ENCODE data around the gene SCYL1. TPM values are rescaled to one million over a fixed set of nuclear protein-coding genes. Genes with fewer than 3 reads are reported as not detected.

Gene SCYL1
- total RNA-seq, 1 experiment from 2014 or later, result 104 TPM

DNA sequence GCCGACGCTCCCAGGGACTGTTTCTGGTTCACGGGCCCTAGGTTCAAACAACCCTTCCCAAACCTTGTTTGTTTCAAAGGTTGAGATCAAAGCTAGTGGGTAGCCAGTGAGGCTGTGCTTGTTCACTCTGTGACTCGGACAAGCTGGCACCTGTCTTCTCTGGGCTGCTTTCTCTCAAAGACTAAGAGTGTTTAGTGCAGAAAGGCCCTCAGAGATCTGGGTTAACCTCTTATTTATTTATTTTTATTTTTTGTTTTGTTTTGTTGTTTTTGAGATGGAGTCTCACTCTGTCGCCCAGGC is 39.0 kb upstream of the SCYL1 start:
- Histone ChIP-seq H3K9me2 (ENCODE audit: insufficient read depth) (no peaks in the 10 kb centered on the region), H3K79me2 (ENCODE audit: insufficient read depth, low read length) (no peaks in the 10 kb centered on the region), H3K9me3 (ENCODE audit: control insufficient read depth in 1 of 2, insufficient read depth in 1 of 2, low read depth in 1 of 2, low read length in 2 of 2) (no peaks in the 10 kb centered on the region), H3K9ac (ENCODE audit: low read length) (peak overlapping the region; percentile 29), H4K20me1 (ENCODE audit: insufficient read depth) (no peaks in the 10 kb centered on the region), H3K36me3 (ENCODE audit: control insufficient read depth in 1 of 2, insufficient read depth in 2 of 2, low read length in 2 of 2) (no peaks in the 10 kb centered on the region), H3K27me3 (ENCODE audit: insufficient read depth, low read length) (no peaks in the 10 kb centered on the region), H3K4me3 (replicated peaks in 1 of 2; ENCODE audit: low read depth in 1 of 2, low read length in 2 of 2) (no peak overlapping the region), H2AFZ (ENCODE audit: low read depth, low read length, poor library complexity, severe bottlenecking) (peak overlapping the region; percentile 70), H3K27ac (ENCODE audit: low read depth, low read length) (peak overlapping the region; percentile 98), H3K4me1 (ENCODE audit: control insufficient read depth in 1 of 2, insufficient read depth in 2 of 2, low read length in 2 of 2) (peaks cover 83 to 85% of the 10 kb centered on the region in 2 experiments), H3K4me2 (ENCODE audit: low read length) (peak overlapping the region; percentile 52)
- ATAC-seq (no peak), DNase-seq (ENCODE audit: low read depth, low spot score) (no peak)
- ChIA-PET RAD21 (ENCODE audit: low non-redundant PET in 1 of 2, low total read pairs in 2 of 2, uncharacterized antibody in 2 of 2, unreplicated experiment in 2 of 2) (no interaction called here), CTCF (interaction anchor here (1.9 kb wide), 1 partner anchor 17 kb away, joined by 5 read pairs; no protein-coding TSS in a partner anchor), POLR2A (interaction anchor here (12.6 to 26.7 kb wide), 3 partner anchors 11 to 64 kb away, joined by 575 to 1499 read pairs (median 910); partner anchors contain the start of genes MALAT1 and NEAT1)
- TF ChIP-seq CBX3 (IDR thresholded peaks at IDR 0.05; ENCODE audit: low read depth) (no peak), TCF7L2 (IDR thresholded peaks at IDR 0.05; ENCODE audit: borderline replicate concordance, extremely low read depth, insufficient read depth, insufficient read length) (no peak)
- intact Hi-C loops (cut with micrococcal nuclease), result no loop called here
- no TSS peak for BruUV-seq (replicated peaks)

DNA sequence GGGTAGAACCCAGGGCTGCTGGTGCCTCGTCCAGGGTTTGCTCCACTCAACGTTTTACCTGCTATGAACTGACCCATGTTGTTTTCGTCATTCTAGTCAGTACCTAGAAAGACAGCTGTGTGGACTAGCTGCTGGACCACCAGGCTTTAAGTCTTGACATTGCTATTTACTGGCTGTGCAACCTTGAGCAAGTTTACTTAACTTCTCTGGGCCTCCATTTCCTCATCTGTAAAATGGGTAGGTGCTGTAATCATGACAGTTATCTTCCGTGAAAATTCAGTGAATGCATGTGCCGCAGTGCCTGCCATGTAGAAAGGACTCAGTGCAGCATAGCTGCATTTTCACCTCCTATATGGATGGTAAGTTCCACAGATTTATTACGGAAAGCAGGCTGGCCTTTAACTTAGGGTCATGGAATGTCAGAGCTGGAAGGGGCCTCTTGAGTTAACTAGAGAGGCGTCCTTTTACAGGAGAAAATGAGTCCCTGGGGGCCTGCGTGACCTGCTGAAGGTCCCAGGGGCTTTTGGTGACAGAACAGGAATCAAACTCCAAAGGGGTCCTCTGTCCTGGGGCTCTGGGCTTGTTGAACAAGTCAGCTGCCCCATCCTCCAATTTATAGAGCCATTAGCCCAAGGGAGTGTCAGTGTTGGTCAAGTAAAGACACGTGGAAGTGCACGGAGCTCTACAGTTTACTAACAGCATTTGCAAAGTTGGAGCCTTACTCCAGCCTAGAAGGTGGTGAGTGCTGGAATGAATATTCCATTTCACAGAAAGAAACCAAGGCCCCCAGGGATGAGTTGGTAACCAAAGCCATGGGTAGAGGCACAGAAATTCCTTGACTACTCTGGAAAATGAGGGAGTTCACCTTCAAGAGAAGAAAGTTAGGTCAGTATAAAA is 38.1 kb upstream of the SCYL1 start:
- peak overlapping the region; percentile 8 for H3K9ac ChIP-seq (ENCODE audit: low read length)
- peak overlapping the region; percentile 20 for H3K4me2 ChIP-seq (ENCODE audit: low read length)
- H2AFZ ChIP-seq (ENCODE audit: low read depth, low read length, poor library complexity, severe bottlenecking), result no peak overlapping the region
- POLR2A ChIA-PET, result interaction anchor here (0.8 to 26.7 kb wide), 4 partner anchors 12 to 65 kb away, joined by 3 to 1499 read pairs (median 742); partner anchors contain the start of genes MALAT1 and NEAT1
- H3K9me2 ChIP-seq (ENCODE audit: insufficient read depth), result no peaks in the 10 kb centered on the region
- intact Hi-C loops (cut with micrococcal nuclease), result no loop called here
- DNase-seq (ENCODE audit: low read depth, low spot score) (no peak), ATAC-seq (no peak)
- no peaks in the 10 kb centered on the region for H3K27me3 ChIP-seq (ENCODE audit: insufficient read depth, low read length)
- H3K4me1 ChIP-seq (ENCODE audit: control insufficient read depth in 1 of 2, insufficient read depth in 2 of 2, low read length in 2 of 2), result peaks cover 85 to 88% of the 10 kb centered on the region in 2 experiments
- peak overlapping the region; percentile 98 for H3K27ac ChIP-seq (ENCODE audit: low read depth, low read length)
- no peaks in the 10 kb centered on the region for H4K20me1 ChIP-seq (ENCODE audit: insufficient read depth)
- H3K4me3 ChIP-seq (replicated peaks in 1 of 2; ENCODE audit: low read depth in 1 of 2, low read length in 2 of 2), result no peak overlapping the region
- CTCF ChIA-PET, result interaction anchor here (0.9 to 1.9 kb wide), 4 partner anchors 8 to 31 kb away, joined by 3 to 8 read pairs (median 4); no protein-coding TSS in a partner anchor
- H3K79me2 ChIP-seq (ENCODE audit: insufficient read depth, low read length), result no peaks in the 10 kb centered on the region
- no peaks in the 10 kb centered on the region for H3K36me3 ChIP-seq (ENCODE audit: control insufficient read depth in 1 of 2, insufficient read depth in 2 of 2, low read length in 2 of 2)
- RAD21 ChIA-PET (ENCODE audit: low non-redundant PET in 1 of 2, low total read pairs in 2 of 2, uncharacterized antibody in 2 of 2, unreplicated experiment in 2 of 2), result interaction anchor here in 1 of 2 experiments (0.7 to 1.2 kb wide), 2 partner anchors 7 to 10 kb away, joined by 3 read pairs; no protein-coding TSS in a partner anchor
- BruUV-seq (replicated peaks), result TSS peak; percentile 48
- H3K9me3 ChIP-seq (ENCODE audit: control insufficient read depth in 1 of 2, insufficient read depth in 1 of 2, low read depth in 1 of 2, low read length in 2 of 2), result no peaks in the 10 kb centered on the region
- no peak for TF ChIP-seq EZH2 (IDR thresholded peaks at IDR 0.05)
- TF ChIP-seq, protein P1, sequence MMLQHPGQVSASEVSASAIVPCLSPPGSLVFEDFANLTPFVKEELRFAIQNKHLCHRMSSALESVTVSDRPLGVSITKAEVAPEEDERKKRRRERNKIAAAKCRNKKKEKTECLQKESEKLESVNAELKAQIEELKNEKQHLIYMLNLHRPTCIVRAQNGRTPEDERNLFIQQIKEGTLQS (IDR thresholded peaks at IDR 0.05), result no peak
- no peak for TF ChIP-seq FOSL1 (IDR thresholded peaks at IDR 0.05; ENCODE audit: low read depth)
- no peak for TF ChIP-seq EGR1 (IDR thresholded peaks at IDR 0.05; ENCODE audit: low read depth)
- TF ChIP-seq EZH2phosphoT487 (IDR thresholded peaks at IDR 0.05; ENCODE audit: borderline replicate concordance), result no peak
- TF ChIP-seq JUND (IDR thresholded peaks at IDR 0.05), result no peak
- TF ChIP-seq, protein P2, sequence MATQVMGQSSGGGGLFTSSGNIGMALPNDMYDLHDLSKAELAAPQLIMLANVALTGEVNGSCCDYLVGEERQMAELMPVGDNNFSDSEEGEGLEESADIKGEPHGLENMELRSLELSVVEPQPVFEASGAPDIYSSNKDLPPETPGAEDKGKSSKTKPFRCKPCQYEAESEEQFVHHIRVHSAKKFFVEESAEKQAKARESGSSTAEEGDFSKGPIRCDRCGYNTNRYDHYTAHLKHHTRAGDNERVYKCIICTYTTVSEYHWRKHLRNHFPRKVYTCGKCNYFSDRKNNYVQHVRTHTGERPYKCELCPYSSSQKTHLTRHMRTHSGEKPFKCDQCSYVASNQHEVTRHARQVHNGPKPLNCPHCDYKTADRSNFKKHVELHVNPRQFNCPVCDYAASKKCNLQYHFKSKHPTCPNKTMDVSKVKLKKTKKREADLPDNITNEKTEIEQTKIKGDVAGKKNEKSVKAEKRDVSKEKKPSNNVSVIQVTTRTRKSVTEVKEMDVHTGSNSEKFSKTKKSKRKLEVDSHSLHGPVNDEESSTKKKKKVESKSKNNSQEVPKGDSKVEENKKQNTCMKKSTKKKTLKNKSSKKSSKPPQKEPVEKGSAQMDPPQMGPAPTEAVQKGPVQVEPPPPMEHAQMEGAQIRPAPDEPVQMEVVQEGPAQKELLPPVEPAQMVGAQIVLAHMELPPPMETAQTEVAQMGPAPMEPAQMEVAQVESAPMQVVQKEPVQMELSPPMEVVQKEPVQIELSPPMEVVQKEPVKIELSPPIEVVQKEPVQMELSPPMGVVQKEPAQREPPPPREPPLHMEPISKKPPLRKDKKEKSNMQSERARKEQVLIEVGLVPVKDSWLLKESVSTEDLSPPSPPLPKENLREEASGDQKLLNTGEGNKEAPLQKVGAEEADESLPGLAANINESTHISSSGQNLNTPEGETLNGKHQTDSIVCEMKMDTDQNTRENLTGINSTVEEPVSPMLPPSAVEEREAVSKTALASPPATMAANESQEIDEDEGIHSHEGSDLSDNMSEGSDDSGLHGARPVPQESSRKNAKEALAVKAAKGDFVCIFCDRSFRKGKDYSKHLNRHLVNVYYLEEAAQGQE (IDR thresholded peaks at IDR 0.05; ENCODE audit: low read depth), result no peak
- TF ChIP-seq ZNF274 (IDR thresholded peaks at IDR 0.05; ENCODE audit: low read depth, low read length), result no peak
- TF ChIP-seq, protein P3, sequence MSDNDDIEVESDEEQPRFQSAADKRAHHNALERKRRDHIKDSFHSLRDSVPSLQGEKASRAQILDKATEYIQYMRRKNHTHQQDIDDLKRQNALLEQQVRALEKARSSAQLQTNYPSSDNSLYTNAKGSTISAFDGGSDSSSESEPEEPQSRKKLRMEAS (IDR thresholded peaks at IDR 0.05), result no peak
- no peak for TF ChIP-seq CBX3 (IDR thresholded peaks at IDR 0.05; ENCODE audit: low read depth)
- no peak for TF ChIP-seq TCF7L2 (IDR thresholded peaks at IDR 0.05; ENCODE audit: borderline replicate concordance, extremely low read depth, insufficient read depth, insufficient read length)
- TF ChIP-seq CEBPB (IDR thresholded peaks at IDR 0.05; ENCODE audit: low read depth), result no peak
- no peak for TF ChIP-seq ELF1 (IDR thresholded peaks at IDR 0.05; ENCODE audit: borderline replicate concordance, low read depth)
